ENCODE results near the gene CCNT2.
"Not testable (repeated sequence)": the region's sequence is repeated elsewhere in the genome, so short reads cannot be mapped to it uniquely, and the experiment has no call there.

Gene CCNT2

GRCh38 chr2:134975281-134976009 is 56.8 kb downstream of the CCNT2 start:
- no peak overlapping the region for H3K4me3 ChIP-seq (replicated peaks in 1 of 2; ENCODE audit: low read depth in 2 of 2, low read length in 2 of 2)
- no peak for DNase-seq (ENCODE audit: low read depth in 2 of 2)
- TF ChIP-seq CTCF (IDR thresholded peaks at IDR 0.05; ENCODE audit: low read depth, low read length): no peak

DNA sequence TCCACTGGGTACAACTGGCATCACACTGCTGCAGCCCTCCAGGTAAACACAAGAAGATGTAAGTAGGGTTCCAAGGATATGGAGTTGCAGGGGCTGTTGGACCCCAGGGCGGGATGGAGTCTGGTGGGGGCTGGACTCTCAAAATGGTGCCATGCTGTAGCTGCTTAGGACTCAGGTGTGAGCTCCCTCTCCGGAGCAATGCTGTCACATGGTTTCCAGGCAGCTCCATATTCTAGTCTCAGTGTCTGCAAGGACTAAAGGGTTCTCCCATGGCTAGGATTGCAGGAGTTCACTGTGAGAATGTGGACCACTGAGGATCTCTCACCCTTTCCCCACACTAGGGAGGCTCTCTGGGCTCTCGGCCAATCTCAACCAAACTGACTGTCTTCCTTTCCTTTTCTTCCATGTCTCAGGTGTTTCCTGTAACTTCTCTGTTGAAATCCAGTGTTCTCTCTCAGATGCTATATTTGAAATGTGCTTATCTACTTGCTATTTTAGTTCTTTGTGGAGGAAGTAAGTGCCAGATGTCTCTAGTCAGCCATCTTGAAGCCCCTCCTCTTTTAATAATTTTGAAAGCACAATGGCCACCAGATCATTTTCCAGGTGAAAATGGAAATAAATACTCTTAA is 57.6 kb downstream of the CCNT2 start:
- no peak for DNase-seq (ENCODE audit: low read depth in 2 of 2)
- H3K4me3 ChIP-seq (replicated peaks in 1 of 2; ENCODE audit: low read depth in 2 of 2, low read length in 2 of 2): no peak overlapping the region
- no peak for TF ChIP-seq CTCF (IDR thresholded peaks at IDR 0.05; ENCODE audit: low read depth, low read length)

DNA sequence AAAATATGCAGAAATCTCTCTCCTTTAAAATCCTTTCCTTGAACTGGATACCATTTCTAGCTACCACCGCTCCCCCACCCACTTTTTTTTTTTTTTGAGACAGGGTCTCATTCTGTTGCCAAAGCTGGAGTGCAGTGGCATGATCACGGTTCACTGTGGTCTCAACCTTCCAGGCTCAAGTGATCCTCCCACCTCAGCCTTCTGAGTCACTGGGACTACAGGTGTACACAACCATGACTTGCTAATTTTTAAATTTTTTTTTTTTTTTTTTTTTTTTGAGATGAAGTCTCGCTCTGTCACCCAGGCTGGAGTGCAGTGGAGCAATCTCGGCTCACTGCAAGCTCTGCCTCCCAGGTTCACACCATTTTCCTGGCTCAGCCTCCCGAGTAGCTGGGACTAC is 58.5 kb downstream of the CCNT2 start:
- not testable (repeated sequence) for H3K4me3 ChIP-seq (replicated peaks in 1 of 2; ENCODE audit: low read depth in 2 of 2, low read length in 2 of 2); DNase-seq (ENCODE audit: low read depth in 2 of 2)

- DNase-seq (ENCODE audit: low read depth in 2 of 2): no peak
- H3K4me3 ChIP-seq (replicated peaks in 1 of 2; ENCODE audit: low read depth in 2 of 2, low read length in 2 of 2): no peak overlapping the region
- TF ChIP-seq CTCF (IDR thresholded peaks at IDR 0.05; ENCODE audit: low read depth, low read length): no peak
These were observed 60.6 kb downstream of the CCNT2 start for GRCh38 chr2:134979221-134979620.

- no peak overlapping the region for H3K4me3 ChIP-seq (replicated peaks in 1 of 2; ENCODE audit: low read depth in 2 of 2, low read length in 2 of 2)
- no peak for DNase-seq (ENCODE audit: low read depth in 2 of 2)
- TF ChIP-seq CTCF (IDR thresholded peaks at IDR 0.05; ENCODE audit: low read depth, low read length): no peak
These were observed 62.0 kb downstream of the CCNT2 start for GRCh38 chr2:134980639-134981038.

- no peak for TF ChIP-seq CTCF (IDR thresholded peaks at IDR 0.05; ENCODE audit: low read depth, low read length)
- no peak for DNase-seq (ENCODE audit: low read depth in 2 of 2)
- no peak overlapping the region for H3K4me3 ChIP-seq (replicated peaks in 1 of 2; ENCODE audit: low read depth in 2 of 2, low read length in 2 of 2)
These were observed 64.0 kb downstream of the CCNT2 start for GRCh38 chr2:134982603-134983002.

DNA sequence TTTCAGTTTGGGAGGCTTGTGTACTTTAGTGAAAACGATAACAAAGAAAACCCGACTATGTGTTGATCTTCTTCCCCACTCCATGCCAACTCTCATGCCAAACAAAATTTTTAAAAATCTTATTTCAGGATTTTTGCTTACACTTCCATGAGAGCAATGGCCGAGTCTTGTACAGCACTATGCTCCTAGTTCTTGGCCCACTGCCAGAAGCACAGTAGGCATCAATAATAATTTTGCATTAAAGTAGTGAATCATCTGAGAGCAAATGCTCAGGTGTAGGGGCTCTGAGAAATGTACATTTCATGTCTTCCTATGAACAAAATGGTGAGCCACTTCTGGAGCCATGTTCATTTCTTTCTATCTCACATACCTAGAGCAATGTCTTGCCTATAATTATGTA is 66.4 kb downstream of the CCNT2 start:
- no peak overlapping the region for H3K4me3 ChIP-seq (replicated peaks in 1 of 2; ENCODE audit: low read depth in 2 of 2, low read length in 2 of 2)
- no peak for DNase-seq (ENCODE audit: low read depth in 2 of 2)
- no peak for TF ChIP-seq CTCF (IDR thresholded peaks at IDR 0.05; ENCODE audit: low read depth, low read length)
